KMS-11 (cell line): ENCODE measurements around the gene CAMTA1.

Experiments used
- H2AFZ ChIP-seq: fragments of 200-600 bp; sonication (generic); 2 replicates; pipeline ENCODE4 v1.6.1; 2016; ENCODE audit warnings: antibody characterized with exemption, mixed run types, low read depth
- H3K27ac ChIP-seq: fragments of 200-600 bp; sonication (generic); 2 replicates; pipeline ENCODE4 v1.6.1; 2016; ENCODE audit warnings: mild to moderate bottlenecking, mixed run types
- H3K27me3 ChIP-seq: fragments of 200-600 bp; sonication (generic); 2 replicates; pipeline ENCODE4 v1.6.1; 2017; ENCODE audit warnings: mild to moderate bottlenecking, low read depth, mixed run types, moderate library complexity; ENCODE audit not compliant: insufficient read depth
- H3K36me3 ChIP-seq: fragments of 200-600 bp; sonication (generic); 2 replicates; pipeline ENCODE4 v1.6.1; 2017; ENCODE audit warnings: mild to moderate bottlenecking, mixed run types; ENCODE audit not compliant: insufficient read depth
- H3K4me1 ChIP-seq: fragments of 200-600 bp; sonication (generic); 2 replicates; pipeline ENCODE4 v1.6.1; 2016; ENCODE audit warnings: mild to moderate bottlenecking, low read depth, mixed run types; ENCODE audit not compliant: poor library complexity, severe bottlenecking
- H3K4me2 ChIP-seq: fragments of 200-600 bp; sonication (generic); 2 replicates; pipeline ENCODE4 v1.7.0; 2016; ENCODE audit warnings: mild to moderate bottlenecking, mixed run types
- H3K4me3 ChIP-seq: fragments of 200-600 bp; sonication (generic); IDR thresholded peaks from 2 replicates; pipeline ENCODE4 v1.6.1; 2017; ENCODE audit warnings: low read depth, low read length, mixed read lengths; ENCODE audit not compliant: insufficient read depth
- H3K79me2 ChIP-seq: fragments of 200-600 bp; sonication (generic); 2 replicates; pipeline ENCODE4 v1.6.1; 2016; ENCODE audit warnings: low read depth, mixed run types; ENCODE audit not compliant: insufficient read depth
- H3K9ac ChIP-seq: fragments of 200-600 bp; sonication (generic); 2 replicates; pipeline ENCODE4 v1.6.1; 2016; ENCODE audit warnings: mild to moderate bottlenecking, mixed run types
- H4K20me1 ChIP-seq: fragments of 200-600 bp; sonication (generic); 2 replicates; pipeline ENCODE4 v1.6.1; 2016; ENCODE audit warnings: mild to moderate bottlenecking, mixed run types; ENCODE audit not compliant: insufficient read depth
- TF ChIP-seq, protein P1 (sequence below): fragments of 200-600 bp; sonication (generic); conservative IDR thresholded peaks from 2 replicates; pipeline ENCODE4 v1.6.1; 2017; ENCODE audit warnings: low read depth, mild to moderate bottlenecking, antibody characterized with exemption, low read length, moderate library complexity, mixed read lengths

CAMTA1 gene

GRCh38 chr1:6882414-6882813 lies 97.2 kb downstream of the CAMTA1 start:
- Histone ChIP-seq H3K27ac (no peak overlapping the region), H3K9ac (no peak overlapping the region), H3K4me3 (no peak overlapping the region), H3K79me2 (no peaks in the 10 kb centered on the region), H3K27me3 (no peaks in the 10 kb centered on the region), H3K36me3 (no peaks in the 10 kb centered on the region), H2AFZ (no peak overlapping the region), H3K4me1 (no peaks in the 10 kb centered on the region), H3K4me2 (no peak overlapping the region), H4K20me1 (no peaks in the 10 kb centered on the region)
- TF ChIP-seq, protein P1, sequence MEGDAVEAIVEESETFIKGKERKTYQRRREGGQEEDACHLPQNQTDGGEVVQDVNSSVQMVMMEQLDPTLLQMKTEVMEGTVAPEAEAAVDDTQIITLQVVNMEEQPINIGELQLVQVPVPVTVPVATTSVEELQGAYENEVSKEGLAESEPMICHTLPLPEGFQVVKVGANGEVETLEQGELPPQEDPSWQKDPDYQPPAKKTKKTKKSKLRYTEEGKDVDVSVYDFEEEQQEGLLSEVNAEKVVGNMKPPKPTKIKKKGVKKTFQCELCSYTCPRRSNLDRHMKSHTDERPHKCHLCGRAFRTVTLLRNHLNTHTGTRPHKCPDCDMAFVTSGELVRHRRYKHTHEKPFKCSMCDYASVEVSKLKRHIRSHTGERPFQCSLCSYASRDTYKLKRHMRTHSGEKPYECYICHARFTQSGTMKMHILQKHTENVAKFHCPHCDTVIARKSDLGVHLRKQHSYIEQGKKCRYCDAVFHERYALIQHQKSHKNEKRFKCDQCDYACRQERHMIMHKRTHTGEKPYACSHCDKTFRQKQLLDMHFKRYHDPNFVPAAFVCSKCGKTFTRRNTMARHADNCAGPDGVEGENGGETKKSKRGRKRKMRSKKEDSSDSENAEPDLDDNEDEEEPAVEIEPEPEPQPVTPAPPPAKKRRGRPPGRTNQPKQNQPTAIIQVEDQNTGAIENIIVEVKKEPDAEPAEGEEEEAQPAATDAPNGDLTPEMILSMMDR = no peak

DNA sequence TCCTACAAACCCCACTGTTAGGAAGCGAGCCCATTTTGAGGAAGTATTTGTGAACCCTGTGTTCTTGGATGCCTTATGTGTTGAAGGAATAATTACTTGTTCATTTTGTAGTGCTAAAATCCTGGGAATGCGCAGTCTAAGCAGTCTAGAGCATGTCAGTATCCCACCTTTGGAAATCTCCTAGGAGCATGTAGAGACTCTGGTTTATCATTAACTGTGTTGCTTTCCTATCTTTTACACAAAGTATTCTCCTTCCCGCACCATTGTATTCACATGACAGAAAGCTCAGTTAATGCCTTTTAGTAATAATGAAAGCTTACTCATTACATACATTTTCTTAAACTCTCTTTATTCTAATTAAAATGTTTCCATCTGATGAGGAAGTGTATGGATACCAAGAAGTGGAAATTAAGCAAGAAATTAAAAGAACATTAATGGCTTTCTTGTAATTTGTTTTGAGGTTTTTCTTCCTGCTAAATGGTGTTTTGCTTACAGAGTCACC lies 99.4 kb downstream of the CAMTA1 start:
- no peaks in the 10 kb centered on the region for H3K27me3 ChIP-seq
- H3K4me2 ChIP-seq = no peak overlapping the region
- no peak overlapping the region for H3K9ac ChIP-seq
- H3K36me3 ChIP-seq = no peaks in the 10 kb centered on the region
- H3K27ac ChIP-seq = no peak overlapping the region
- H2AFZ ChIP-seq = no peak overlapping the region
- H4K20me1 ChIP-seq = no peaks in the 10 kb centered on the region
- no peaks in the 10 kb centered on the region for H3K79me2 ChIP-seq
- no peak overlapping the region for H3K4me3 ChIP-seq
- TF ChIP-seq, protein P1 = no peak
- peaks cover 10% of the 10 kb centered on the region for H3K4me1 ChIP-seq

DNA sequence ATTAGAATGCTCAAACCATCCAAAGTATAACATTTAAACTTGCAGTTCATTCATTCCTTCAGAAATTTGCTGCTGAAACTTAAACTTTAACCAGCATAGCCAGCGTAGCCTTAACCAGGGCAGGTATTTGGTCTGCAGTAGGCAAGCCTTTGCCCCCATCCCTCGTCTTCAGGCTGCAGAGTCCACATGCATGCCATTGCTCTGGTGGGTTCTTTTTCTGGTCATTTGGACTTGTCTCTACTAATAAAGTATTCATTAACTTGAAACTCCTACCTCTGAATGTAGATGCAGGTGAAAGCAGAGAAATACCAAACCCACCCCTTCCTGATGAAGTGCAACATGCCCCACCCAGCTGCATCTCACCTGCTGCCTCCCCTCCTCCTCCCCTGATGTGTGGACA lies 100.2 kb downstream of the CAMTA1 start:
- Histone ChIP-seq H3K4me2 (no peak overlapping the region), H3K36me3 (no peaks in the 10 kb centered on the region), H3K79me2 (no peaks in the 10 kb centered on the region), H3K9ac (no peak overlapping the region), H3K27ac (no peak overlapping the region), H3K27me3 (no peaks in the 10 kb centered on the region), H4K20me1 (no peaks in the 10 kb centered on the region), H2AFZ (no peak overlapping the region), H3K4me1 (peaks cover 17% of the 10 kb centered on the region), H3K4me3 (no peak overlapping the region)
- TF ChIP-seq, protein P1 = no peak

GRCh38 chr1:6886523-6886922 lies 101.3 kb downstream of the CAMTA1 start:
- H4K20me1 ChIP-seq = no peaks in the 10 kb centered on the region
- H3K9ac ChIP-seq = no peak overlapping the region
- no peaks in the 10 kb centered on the region for H3K36me3 ChIP-seq
- no peak overlapping the region for H3K27ac ChIP-seq
- H3K4me2 ChIP-seq = no peak overlapping the region
- no peak overlapping the region for H2AFZ ChIP-seq
- no peaks in the 10 kb centered on the region for H3K79me2 ChIP-seq
- H3K27me3 ChIP-seq = no peaks in the 10 kb centered on the region
- TF ChIP-seq, protein P1 = no peak
- H3K4me3 ChIP-seq = no peak overlapping the region
- peaks cover 28% of the 10 kb centered on the region for H3K4me1 ChIP-seq
